Cardiac fibroblast (primary cell): ENCODE results near the gene ZNF302.
"Not testable (repeated sequence)": the region's sequence is repeated elsewhere in the genome, so short reads cannot be mapped to it uniquely, and the experiment has no call there.

Experiments
- DNase-seq, 2 donors: peaks; one replicate each; pipeline versions ENCODE4 v3.0.0 to v3.0.0-alpha.2; 2010; ENCODE audit warnings: low read depth in 2 of 2
- H3K4me3 ChIP-seq, 2 donors: replicated peaks in 1 of 2; 1 replicate in 1 of 2; 2 replicates in 1 of 2; pipeline ENCODE4 v1.5.1; 2011; ENCODE audit warnings: low read depth in 2 of 2, low read length in 2 of 2, mild to moderate bottlenecking in 2 of 2, moderate library complexity in 1 of 2
- CTCF ChIP-seq: IDR thresholded peaks from one replicate; pipeline ENCODE4 v1.5.1; 2011; ENCODE audit warnings: low read depth, mild to moderate bottlenecking, low read length, inconsistent platforms

ZNF302 gene

GRCh38 chr19:34681478-34681877 is 4.0 kb downstream of the ZNF302 start:
- no peak for TF ChIP-seq CTCF
- DNase-seq, result no peak

GRCh38 chr19:34685266-34685665 is 7.8 kb downstream of the ZNF302 start:
- H3K4me3 ChIP-seq, DNase-seq: not testable (repeated sequence)

More at GRCh38 chr19:34681478-34681877, 4.0 kb downstream of the ZNF302 start:
- H3K4me3 ChIP-seq, result no peak overlapping the region

GRCh38 chr19:34686455-34686854 is 9.0 kb downstream of the ZNF302 start:
- no peak for DNase-seq
- H3K4me3 ChIP-seq, result no peak overlapping the region
- no peak for TF ChIP-seq CTCF

- H3K4me3 ChIP-seq, result no peak overlapping the region
- no peak for TF ChIP-seq CTCF
- DNase-seq, result no peak
These were observed 9.9 kb downstream of the ZNF302 start for GRCh38 chr19:34687348-34687747.

- TF ChIP-seq CTCF, result no peak
- H3K4me3 ChIP-seq, result no peak overlapping the region
- no peak for DNase-seq
These were observed 11.1 kb downstream of the ZNF302 start for GRCh38 chr19:34688592-34688991.

GRCh38 chr19:34690372-34690771 is 12.9 kb downstream of the ZNF302 start:
- no peak overlapping the region for H3K4me3 ChIP-seq
- no peak for DNase-seq
- no peak for TF ChIP-seq CTCF

GRCh38 chr19:34692549-34692948 is 15.1 kb downstream of the ZNF302 start:
- no peak for DNase-seq
- no peak for TF ChIP-seq CTCF
- H3K4me3 ChIP-seq, result no peak overlapping the region
